NCI-H2171 (cell line): ENCODE results near the gene SHF.
"Not testable (repeated sequence)": the region's sequence is repeated elsewhere in the genome, so short reads cannot be mapped to it uniquely, and the experiment has no call there.

ENCODE experiments used
- DNase-seq: peaks from one replicate; lab custom pipeline; 2025; lab: John Stamatoyannopoulos, UW

Gene SHF, protein sequence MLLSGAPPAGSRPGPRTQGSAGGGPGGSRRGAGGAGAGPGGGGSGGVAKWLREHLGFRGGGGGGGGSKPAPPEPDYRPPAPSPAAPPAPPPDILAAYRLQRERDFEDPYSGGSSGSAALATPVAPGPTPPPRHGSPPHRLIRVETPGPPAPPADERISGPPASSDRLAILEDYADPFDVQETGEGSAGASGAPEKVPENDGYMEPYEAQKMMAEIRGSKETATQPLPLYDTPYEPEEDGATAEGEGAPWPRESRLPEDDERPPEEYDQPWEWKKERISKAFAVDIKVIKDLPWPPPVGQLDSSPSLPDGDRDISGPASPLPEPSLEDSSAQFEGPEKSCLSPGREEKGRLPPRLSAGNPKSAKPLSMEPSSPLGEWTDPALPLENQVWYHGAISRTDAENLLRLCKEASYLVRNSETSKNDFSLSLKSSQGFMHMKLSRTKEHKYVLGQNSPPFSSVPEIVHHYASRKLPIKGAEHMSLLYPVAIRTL

DNA sequence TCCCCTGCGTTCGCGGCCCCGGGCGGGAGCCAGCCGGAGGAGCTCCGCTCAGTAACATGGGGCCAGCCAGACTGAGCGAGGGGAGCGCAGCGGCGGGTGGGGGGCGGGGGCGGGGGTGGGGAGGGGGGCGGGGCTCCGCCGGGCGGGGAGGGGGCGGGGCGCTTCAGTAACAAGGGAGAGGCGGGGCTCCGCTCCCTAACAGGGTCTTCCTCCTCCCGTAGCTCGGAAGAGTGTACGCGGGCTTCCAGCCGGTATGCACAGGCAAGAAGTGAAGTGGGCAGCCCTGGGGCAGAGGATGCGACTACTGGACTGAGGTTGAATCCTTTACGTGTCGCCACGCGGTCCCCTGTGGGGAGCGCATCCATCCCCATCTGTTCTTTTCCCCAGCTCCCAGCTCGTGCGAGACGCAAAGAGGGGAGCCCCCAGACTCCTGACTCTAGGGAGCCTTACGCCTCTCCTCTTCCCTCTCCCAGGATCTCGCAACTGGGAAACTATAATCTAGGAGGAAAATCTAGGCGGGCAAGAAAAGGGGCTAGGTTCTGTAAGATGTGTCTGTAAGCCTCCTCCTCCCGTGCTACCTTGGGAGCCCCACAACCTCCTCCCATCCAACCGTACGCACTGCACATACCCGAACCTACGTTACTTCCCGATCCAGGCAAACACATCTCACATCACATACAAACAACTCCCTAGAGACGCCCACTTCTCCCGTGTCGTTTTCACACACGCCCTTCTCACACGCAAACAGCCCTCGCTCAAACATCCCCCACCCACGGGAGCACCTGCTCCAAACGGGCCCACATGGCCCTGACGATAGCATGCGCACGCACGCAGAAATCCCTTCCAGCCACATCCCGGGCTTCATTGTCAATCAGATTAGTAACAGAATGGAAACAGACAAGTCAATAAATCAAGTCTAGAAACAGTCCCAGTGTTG lies at the start of gene SHF:
TSS of gene SHF (minus strand) at position 73 of the 937 bp plus-strand sequence. CDS start at position 58, 15 bp downstream.
- peak; percentile 81 for DNase-seq

GRCh38 chr15:45236806-45237205 lies 49.0 kb upstream of the SHF start:
- DNase-seq = not testable (repeated sequence)

GRCh38 chr15:45234562-45235235 lies 46.9 kb upstream of the SHF start:
- DNase-seq = no peak

GRCh38 chr15:45231864-45232562 lies 44.2 kb upstream of the SHF start:
- no peak for DNase-seq

DNA sequence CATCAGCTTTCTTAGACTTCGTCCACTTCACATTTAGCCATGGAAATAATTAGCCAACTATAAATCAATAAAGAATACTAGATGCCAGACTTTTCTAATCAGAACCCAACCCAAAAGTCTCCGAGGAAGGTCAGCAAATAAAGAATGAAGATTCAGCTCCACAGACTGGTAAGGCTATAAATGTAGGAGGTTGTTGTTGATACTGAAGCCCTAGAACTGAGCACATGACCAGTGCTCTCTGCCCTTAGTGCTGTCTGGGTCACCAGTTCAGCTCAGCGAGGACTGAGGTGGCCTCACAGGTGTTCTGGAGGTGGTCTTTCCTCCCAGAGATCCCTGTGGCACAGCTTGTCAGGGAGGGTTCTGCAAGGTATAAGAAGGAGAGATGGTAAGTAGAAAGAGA lies 43.4 kb upstream of the SHF start:
- DNase-seq = no peak

DNA sequence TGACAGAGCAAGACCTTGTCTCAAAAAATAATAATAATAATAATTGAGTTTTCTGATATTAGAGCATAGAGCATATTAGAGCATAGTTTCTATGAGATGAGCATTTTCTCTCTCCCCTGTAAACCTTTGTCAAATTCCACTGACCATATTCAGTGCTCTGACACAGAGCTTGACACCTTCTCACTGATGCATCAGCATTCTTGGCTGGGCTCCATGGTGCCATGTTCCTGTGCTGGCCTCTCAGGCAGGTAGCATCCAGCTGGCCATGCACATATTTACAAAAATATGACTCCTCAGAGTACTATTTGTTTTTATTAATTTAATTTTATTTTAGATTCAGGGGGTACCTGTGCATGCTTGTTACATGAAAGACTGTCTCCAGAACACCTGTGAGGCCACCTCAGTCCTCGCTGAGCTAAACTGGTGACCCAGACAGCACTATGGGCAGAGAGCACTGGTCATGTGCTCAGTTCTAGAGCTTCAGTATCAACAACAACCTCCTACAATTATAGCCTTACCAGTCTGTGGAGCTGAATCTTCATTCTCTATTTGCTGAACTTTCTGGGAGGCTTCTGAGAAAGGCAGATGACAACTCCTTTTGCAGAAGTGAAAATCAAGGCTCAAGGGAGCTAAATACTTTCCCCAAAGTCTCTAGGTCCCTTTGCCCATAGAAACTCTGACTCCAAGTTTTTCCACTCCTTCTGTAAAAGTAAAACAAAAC lies 42.6 kb upstream of the SHF start:
- no peak for DNase-seq

- no peak for DNase-seq
Measured at GRCh38 chr15:45228931-45229330, 41.2 kb upstream of the SHF start.

DNA sequence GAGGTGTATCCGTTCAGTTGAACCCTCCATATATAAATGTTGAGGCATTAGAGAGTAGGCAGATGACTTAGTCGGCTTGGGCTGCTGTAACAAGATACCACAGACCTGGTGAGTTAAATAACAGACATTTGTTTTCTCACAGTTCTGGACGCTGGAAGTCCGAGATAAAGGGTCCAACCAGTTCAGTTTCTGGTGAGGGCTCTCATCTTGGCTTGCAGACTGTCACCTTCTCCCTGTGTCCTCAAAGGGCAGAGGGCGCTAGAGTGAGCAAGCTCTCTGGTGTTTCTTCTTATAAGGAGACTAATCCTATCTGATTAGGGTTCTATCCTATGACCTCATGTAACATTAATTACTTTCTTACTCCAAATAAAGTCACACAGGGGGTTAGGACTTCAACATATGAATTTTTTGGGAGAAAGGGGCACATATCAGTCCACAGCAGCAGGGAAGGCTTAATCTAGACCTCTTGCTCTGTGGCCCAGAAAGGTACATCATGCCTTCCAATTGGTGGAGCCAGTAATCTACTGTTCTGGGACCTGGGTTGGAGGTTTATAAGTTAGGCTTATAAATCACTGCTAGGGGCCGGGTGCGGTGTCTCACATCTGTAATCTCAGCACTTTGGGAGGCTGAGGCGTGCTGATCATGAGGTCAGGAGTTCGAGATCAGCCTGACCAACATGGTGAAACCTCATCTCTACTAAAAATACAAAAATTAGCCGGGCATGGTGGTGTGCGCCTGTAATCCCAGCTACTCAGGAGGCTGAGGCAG lies 37.9 kb upstream of the SHF start:
- DNase-seq = no peak

GRCh38 chr15:45224621-45225217 lies 37.0 kb upstream of the SHF start:
- no peak for DNase-seq

GRCh38 chr15:45221967-45222366 lies 34.2 kb upstream of the SHF start:
- DNase-seq = no peak

GRCh38 chr15:45221053-45221599 lies 33.4 kb upstream of the SHF start:
- no peak for DNase-seq

- DNase-seq = no peak
Measured at GRCh38 chr15:45212493-45212892, 24.7 kb upstream of the SHF start.

DNA sequence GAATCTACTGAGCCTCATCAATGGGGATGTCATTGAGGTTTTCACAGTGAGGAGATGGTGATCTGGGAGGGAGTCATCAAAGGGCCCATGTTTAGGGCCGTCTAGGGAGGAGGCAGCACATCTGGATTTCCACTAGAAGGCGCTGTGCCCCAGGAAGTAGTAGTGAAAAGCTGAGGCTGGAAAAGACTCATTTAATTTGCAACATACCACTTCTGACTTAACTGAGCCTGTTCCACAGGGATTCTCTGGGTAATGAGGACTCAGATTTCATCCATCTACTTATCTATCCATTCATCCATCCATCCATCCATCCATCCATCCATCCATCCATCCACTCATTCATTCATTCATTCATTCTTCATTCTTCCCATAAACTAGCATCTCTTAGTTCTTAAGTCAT lies 17.4 kb upstream of the SHF start:
- DNase-seq = no peak

- DNase-seq = no peak
Measured at GRCh38 chr15:45203182-45203581, 15.4 kb upstream of the SHF start.

DNA sequence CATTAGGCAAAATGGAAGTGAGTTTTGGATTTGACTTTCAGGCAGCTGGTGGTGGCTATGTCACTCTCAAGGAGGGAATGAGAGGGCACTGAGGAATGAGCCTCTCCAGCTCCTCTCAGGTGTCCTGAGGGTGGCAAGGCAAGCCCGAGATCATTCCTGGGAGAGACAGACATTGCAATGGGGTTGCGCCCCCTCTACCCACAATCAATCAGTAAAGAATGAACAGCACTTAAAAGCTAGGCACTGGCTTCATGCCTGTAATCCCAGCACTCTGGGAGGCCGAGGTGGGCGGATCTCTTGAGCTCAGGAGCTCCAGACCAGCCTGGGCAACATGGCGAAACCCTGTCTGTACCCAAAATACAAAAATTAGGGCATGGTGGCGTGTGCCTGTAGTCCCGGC lies 14.1 kb upstream of the SHF start:
- no peak for DNase-seq

GRCh38 chr15:45201557-45201859 lies 13.7 kb upstream of the SHF start:
- DNase-seq = no peak

DNA sequence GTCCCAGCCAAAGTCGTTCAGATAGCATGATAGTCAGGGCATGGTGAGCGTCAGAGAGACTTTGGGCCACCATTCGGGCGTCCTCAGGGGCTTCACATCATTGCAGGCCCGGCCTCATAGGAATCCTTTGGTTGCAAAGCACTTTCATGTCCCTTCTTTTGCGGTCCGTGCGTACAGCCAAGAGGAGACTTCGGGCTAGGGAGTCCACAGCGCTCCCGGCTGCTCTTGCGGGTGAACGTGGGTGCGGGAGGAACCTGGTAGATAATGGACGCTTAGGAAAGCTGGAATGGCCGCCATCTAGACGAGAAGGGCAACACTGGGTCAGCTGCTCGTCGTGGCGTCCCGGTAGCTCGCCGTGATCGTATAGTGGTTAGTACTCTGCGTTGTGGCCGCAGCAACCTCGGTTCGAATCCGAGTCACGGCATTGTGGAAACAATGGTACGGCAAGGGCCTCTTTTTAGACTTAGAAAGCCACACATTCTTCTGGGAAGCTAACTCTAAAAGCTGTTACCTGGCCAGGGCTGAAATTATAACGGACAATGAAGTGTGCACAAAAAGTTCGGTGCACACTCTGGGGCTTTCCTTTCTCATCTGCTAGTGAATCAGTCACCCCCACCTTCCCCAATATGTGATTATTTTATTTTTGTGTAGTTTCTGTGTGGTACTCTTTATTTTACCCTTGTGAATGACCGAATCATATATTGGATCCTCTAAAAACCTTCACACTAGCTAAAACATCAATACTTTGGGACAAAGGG lies 13.2 kb upstream of the SHF start:
- peak; percentile 42 for DNase-seq

DNA sequence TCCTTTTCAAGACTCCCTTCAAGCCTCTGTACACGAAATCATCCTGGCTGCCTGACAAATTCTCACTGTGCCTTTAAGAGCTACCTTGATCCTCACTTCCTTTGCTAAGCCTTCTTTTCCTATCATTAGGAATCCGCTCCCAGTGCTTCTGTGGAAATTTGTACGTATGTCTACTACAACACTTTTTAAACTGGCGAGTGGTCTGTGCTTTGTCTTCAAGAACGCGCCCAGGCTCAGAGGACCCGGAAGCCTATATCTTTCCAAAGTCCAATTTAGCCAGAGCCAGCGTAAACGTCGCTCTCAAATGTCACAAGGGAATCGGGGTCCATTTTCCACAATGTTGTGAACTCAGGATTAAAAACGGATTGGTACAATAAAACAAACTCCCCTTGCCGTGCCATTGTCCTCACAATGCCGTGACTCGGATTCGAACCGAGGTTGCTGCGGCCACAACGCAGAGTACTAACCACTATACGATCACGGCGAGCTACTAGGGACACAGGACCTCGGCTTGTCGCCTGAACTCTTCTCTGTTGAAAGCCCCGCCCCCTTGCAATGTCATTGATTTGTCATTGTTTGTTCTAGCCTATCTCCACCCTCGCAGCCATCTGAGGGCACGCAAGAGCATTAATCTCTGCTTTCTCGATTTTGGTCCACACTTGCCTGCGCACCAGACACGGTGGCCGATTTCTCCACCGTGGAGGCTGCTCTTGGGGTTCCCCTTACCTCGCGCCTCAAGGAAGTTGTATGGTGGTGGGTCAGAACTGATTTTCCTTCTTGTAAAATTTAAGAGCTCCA lies 12.4 kb upstream of the SHF start:
- DNase-seq = peak; percentile 88
